ENCODE measurements around the gene RAB9A.

Gene RAB9A

DNA sequence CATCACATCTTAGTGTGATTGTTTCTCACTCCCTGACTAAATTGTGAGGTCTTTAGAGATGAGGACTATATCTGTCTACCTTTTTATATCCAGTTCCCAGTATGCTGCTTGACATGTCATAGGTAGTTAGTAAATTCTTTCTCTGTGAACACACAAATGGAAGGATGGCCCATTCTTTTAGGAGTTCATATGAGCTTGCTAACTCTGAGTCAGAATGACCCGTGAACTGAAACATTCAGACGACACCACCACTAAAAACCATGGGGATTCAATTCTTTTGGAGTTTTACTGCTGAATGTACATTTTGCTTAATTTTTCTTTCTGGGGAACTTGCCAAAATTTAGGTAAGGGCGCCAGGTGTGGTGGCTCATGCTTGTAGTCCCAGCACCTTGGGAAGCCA is 59.6 kb downstream of the RAB9A start:
- DNase-seq (ENCODE audit: low spot score) = no peak

DNA sequence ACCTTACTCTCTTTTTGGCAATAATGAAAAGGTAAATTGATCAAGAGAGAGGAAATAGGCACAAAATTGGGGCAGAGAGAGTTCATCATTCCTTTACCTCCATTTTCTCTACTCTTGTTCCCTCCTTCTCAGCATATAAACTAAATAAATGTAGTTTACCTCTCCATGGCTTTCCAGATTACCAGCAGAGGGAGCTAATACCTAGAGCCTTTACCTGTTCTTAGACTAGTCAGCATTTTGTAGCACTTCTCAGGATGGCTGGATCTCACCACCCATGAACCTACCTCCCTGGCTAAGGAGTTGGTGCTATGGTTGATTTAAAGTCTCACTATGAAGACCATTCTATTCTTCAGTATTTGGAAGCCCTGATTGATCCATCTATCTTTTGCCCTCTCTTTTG is 61.3 kb downstream of the RAB9A start:
- DNase-seq (ENCODE audit: low spot score) = no peak

DNA sequence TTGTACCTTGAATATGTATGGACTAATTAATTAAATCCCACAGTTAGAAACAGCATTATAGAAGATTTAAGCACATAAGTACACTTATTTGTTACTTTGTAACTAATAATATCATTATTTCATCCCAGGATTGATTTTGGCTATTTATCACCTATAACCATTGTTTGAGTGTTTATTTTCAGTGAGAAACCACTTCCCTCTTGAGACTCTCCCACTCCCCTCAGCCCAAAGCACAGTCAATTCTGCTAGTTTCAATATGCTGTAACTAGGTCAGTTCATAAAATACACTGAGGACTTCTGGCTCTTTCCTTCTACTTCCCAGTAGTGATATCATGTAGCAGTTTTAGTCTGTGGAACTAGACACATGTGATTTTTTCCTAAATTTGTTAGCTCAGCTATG is 61.9 kb downstream of the RAB9A start:
- DNase-seq (ENCODE audit: low spot score) = no peak

DNA sequence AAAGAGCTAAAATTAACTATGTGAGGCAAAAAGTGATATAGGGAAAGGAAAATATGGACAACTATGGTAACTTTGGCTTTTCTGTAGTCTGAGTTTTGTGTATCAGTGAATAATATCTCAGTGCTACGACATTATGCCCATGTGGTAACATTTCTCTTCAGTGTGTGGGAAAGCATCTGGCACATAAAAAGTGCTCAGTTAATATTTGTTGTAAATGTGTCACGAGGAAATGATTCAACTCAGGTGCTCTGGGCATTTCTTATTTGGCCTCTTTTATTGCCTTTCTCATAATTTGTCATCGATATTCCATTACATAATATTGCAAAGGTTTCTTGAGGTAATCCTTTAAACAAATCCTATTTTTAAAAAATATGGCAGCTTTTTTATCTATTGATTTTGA is 63.2 kb downstream of the RAB9A start:
- DNase-seq (ENCODE audit: low spot score) = no peak

DNA sequence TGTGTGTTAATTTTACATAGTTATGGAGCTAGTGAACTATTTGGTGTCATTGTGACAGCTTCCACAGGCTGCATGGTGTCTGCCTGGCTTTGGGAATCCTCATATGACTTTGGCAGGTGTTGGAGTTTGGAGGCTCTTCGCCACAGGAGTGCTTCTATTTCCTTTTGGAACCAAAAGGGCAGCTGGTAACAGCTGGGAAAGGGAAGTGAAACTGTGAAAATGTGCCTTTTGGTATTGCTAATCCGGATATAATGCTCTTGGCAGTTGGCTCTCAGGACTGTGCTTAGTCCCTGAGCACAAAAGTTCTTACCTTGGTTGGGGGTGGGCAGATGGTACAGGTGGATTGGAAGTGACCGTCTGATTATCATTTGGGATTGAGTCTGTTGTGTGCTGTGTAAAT is 63.7 kb downstream of the RAB9A start:
- DNase-seq (ENCODE audit: low spot score) = no peak

DNA sequence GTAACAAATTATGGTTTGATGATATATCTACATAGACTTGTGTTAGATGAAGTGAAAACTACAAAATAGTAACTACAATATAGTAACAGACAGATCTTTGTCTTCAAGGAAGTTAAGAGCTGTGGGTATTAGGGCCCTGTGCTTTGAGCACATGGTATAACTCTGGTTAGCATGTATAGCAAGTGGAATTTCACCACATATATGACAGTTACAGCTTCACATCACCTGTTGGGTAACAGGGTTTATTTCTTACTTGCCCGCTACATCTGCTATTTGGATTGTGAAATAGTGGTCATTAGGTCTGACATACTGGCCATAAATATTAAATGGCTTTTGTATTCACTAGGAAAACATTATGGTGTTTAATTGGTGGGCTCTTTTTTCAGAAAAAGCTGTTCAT is 65.8 kb downstream of the RAB9A start:
- no peak for DNase-seq (ENCODE audit: low spot score)

DNA sequence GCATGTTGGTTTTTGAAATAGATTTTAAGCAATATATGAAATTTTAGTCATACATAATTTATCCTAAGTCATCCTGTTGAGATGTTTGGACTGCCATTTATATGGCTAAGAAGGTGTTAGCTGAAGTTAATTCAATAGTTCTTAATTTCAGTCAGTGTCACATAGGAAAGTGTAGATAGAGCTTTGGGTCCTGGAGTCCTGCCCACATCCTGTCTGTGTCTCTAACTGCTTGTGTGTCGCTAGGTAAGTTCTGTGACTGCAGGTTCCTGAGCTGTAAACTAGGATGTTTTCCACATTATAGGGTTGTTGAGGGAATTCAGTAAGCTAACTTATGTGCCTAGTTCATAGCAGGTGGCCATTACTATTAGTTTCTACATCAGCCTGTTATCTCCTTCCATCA is 66.3 kb downstream of the RAB9A start:
- no peak for DNase-seq (ENCODE audit: low spot score)

DNA sequence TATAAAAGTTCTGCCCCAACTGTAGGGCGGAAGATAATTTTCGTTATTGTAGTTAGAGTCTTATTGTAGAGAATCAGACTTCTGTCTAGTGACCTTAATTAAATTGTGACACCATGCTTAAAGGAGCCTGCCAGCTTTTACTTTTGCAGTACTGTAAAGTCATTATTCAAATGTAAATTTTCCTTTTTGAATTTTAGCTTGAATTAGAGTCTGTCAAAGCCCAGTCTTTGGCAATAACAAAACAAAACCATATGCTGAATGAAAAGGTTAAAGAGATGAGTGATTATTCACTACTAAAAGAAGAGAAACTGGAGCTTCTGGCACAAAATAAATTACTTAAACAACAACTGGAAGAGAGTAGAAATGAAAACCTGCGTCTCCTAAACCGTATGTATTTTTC is 67.5 kb downstream of the RAB9A start:
- DNase-seq (ENCODE audit: low spot score) = no peak

DNA sequence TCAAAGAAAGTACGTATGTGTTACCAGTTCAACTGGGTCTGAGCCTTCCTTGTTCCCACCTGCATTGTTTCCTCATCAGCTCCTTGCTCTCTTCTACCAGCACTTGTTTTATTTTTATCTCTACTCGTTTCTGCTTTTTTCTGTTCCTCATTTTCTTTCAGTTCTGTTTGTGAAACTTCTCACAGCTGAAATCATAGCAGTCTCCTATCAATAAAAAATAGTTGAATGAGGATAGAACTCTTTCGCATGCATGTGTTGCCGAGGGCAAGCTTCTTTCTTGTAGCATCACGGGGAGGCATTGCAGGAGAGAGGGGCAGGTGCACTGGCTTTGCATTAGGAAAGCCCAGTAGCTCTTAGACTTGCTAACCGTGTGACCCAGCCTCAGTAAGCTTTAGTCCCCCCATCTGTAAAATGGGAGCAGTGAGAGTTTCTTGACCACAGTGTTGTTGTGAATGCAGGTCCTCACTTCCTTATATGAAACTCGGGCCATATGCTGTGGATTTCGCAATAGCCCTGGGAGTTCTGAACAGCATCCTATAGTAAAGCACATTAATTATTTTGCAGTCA is 70.3 kb downstream of the RAB9A start:
- no peak for DNase-seq (ENCODE audit: low spot score)
